GM19463 (cell line): ENCODE measurements around the gene KLHL2.

ENCODE experiments used
- ATAC-seq: cut with Tn5 transposase; IDR thresholded peaks from one replicate; pipeline ENCODE4 v1.9.1; 2021; ENCODE audit warnings: mild to moderate bottlenecking, moderate library complexity; ENCODE audit not compliant: unreplicated experiment

KLHL2 gene

DNA sequence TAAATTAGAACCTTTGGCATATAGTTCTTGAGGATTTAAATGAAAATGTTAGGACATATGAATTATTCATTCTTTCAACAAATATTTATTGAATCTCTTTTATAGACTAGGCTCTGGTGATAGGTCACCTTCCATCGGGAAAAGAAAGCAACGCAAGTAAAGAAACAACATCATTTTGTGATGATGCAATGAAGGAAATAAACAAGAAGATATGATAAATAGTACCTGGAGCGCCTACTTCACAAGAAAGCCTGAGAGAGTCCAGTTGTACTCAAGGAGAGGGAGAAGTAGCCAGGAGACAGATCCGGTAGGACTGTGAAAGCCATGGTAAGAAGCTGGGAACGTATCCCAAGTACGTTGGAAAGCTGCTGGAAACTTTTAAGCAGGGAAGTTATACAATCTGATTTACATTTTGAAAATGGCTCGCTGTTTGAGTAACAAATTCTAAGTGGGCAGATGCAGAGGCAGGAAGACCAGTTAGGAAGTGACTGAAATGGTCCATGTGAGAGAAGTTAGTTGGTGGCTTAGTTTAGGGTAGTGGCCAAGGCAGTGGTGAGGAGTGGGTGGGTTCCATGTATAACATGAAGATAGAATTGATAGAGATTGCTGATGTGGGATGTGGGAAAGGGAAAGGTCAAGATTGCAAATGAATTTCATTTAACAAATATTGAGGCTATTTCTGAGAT is 153.8 kb downstream of the KLHL2 start:
- ATAC-seq = no peak

- no peak for ATAC-seq
Observed at GRCh38 chr4:165361810-165362209, 154.4 kb downstream of the KLHL2 start.

GRCh38 chr4:165364452-165365080 is 157.2 kb downstream of the KLHL2 start:
- no peak for ATAC-seq

GRCh38 chr4:165367040-165367439 is 159.7 kb downstream of the KLHL2 start:
- no peak for ATAC-seq

DNA sequence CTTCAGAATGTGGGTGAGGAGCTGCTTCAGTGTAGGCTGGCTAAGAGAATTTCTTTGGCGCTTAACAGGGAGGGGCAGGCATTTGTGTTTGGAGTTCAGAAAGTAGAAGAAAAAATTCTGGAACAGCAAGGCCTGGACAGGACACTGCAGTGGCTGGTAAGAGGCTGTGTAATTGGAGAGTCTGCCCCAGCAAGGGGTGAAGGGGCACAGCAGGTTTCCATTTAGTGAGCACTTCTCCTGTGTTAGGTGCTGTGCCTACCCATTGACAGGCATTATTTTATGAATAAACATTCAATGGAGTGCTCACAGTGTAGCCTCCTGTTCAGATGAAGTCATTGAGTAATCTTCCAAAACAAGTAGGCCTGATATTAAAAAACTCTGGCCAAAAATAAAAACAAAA is 160.8 kb downstream of the KLHL2 start:
- no peak for ATAC-seq

GRCh38 chr4:165368567-165368966 is 161.2 kb downstream of the KLHL2 start:
- no peak for ATAC-seq

GRCh38 chr4:165369522-165369921 is 162.2 kb downstream of the KLHL2 start:
- no peak for ATAC-seq

- no peak for ATAC-seq
Observed at GRCh38 chr4:165370530-165370929, 163.2 kb downstream of the KLHL2 start.
